HG02588 (cell line): ENCODE results near the gene SMIM8.
A peak's percentile ranks its signal among the peaks of the same experiment; 100 is the strongest.

ENCODE experiments used
- ATAC-seq: cut with Tn5 transposase; IDR thresholded peaks from one replicate; pipeline ENCODE4 v1.9.1; 2021; ENCODE audit warnings: mild to moderate bottlenecking, moderate library complexity; ENCODE audit not compliant: unreplicated experiment

SMIM8 gene

DNA sequence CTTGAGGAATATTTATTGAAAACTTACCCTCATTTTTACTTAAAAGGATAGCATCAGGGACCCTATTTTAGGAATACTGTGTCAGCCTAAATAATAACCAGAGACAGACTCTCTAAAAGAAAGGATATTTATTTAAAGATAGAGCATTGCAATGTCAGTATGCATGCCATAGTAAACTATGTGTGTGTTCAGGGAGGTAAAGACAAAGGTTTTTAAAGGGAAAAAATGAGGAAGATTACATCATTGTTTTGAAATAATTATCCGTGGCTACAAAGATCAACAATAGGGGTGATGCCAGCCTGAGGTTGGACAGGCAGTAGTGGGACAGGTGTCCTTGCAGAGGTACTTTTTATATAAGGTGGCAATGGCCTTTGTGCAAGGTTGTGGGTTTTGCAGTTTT, 61.6 kb downstream of the SMIM8 start:
- no peak for ATAC-seq

DNA sequence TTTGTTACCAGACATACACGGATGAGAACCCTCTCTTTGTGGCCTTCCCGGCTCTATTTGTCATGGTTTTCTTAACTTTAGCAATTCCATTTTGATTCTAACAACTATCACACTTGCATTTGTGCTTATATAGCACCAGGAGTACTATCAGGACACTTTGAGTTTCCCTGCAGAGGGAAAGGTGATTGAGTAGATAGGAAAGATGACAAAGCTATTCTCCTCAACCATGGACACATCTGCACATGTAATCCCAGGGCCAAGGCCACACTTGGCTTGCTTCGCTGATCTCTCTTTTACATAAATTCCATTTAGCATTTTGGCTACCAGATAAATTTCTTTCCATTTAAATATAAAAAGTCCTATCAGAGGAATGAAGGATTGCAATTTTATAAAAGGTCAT, 62.1 kb downstream of the SMIM8 start:
- no peak for ATAC-seq

- peak; percentile 53 for ATAC-seq
These were observed 68.9 kb downstream of the SMIM8 start for GRCh38 chr6:87391334-87391733.
